Measurements from ENCODE around the gene OR1I1.

Gene OR1I1

GRCh38 chr19:15129856-15130585 is 48.0 kb downstream of the OR1I1 start:
- no peaks in the 10 kb centered on the region for H3K36me3 ChIP-seq (ENCODE audit: insufficient read depth, low read length)
- H3K4me1 ChIP-seq (ENCODE audit: insufficient read depth, low read length) = peaks cover 8% of the 10 kb centered on the region
- H3K9ac ChIP-seq (ENCODE audit: low read depth, low read length) = no peak overlapping the region
- no peaks in the 10 kb centered on the region for H3K9me3 ChIP-seq (ENCODE audit: control insufficient read depth, insufficient read depth, low read length)

DNA sequence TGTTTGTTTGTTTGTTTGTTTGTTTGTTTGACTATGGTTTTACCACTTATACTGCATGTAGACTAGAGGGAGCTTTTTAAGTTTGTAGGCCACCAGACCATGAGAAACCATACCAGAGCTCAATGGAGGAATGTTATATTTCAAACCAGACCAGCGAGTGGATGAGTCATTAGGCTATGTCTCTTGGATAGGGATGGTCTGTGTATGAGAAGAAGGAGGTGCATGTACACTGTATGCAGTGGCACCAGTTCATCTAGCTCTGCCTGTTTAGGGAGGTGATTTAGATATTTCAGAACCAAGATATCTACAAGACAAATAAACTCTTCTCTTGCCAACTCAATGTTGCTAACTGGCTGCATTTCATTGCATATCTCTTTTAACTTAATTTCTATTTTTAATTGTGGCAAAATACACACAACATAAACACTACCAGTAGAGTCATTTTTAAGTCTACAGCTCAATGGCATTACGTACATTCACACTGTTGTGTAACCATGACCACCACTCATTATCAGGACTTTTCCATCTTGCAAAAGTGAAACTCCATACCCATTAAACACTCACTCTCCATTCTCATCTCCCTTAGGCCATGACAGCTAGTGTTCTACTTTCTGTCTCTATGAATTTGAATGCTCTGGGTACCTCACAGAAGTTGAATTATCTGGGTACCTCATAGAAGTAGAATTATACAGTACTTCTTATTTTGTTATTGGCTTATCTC is 54.4 kb downstream of the OR1I1 start:
- Histone ChIP-seq H3K36me3 (ENCODE audit: insufficient read depth, low read length) (no peaks in the 10 kb centered on the region), H3K9me3 (ENCODE audit: control insufficient read depth, insufficient read depth, low read length) (no peaks in the 10 kb centered on the region; the same call in 1 of the 2 replicates), H3K9ac (ENCODE audit: low read depth, low read length) (no peak overlapping the region), H3K4me1 (ENCODE audit: insufficient read depth, low read length) (no peaks in the 10 kb centered on the region)

GRCh38 chr19:15137777-15138176 is 55.8 kb downstream of the OR1I1 start:
- H3K9ac ChIP-seq (ENCODE audit: low read depth, low read length) = no peak overlapping the region
- H3K9me3 ChIP-seq (ENCODE audit: control insufficient read depth, insufficient read depth, low read length) = no peaks in the 10 kb centered on the region; the same call in 1 of the 2 replicates
- no peaks in the 10 kb centered on the region for H3K4me1 ChIP-seq (ENCODE audit: insufficient read depth, low read length)
- H3K36me3 ChIP-seq (ENCODE audit: insufficient read depth, low read length) = no peaks in the 10 kb centered on the region

- Histone ChIP-seq H3K4me1 (ENCODE audit: insufficient read depth, low read length) (no peaks in the 10 kb centered on the region), H3K9me3 (ENCODE audit: control insufficient read depth, insufficient read depth, low read length) (no peaks in the 10 kb centered on the region; the same call in none of the 2 replicates), H3K9ac (ENCODE audit: low read depth, low read length) (no peak overlapping the region), H3K36me3 (ENCODE audit: insufficient read depth, low read length) (no peaks in the 10 kb centered on the region)
Measured at GRCh38 chr19:15138427-15138826, 56.4 kb downstream of the OR1I1 start.

DNA sequence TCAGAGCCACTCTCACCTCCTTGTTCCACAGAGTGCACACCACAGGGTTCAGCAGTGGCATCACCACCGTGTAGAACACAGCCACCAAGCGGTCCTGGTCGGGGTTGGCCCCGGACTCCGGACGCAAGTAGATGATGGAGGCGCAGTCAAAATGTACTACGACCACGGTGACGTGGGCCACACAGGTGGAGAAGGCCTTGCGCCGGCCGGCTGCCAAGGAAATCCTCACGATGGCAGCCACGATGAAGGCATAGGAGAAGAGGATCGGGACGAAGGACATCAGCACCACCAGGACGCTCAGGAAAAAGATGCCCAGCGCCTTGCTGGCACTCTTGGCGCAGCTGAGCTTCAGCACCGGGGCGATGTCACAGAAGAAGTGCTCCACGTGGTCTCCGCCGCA is 59.1 kb downstream of the OR1I1 start:
- H3K4me1 ChIP-seq (ENCODE audit: insufficient read depth, low read length) = no peaks in the 10 kb centered on the region
- no peak overlapping the region for H3K9ac ChIP-seq (ENCODE audit: low read depth, low read length)
- H3K36me3 ChIP-seq (ENCODE audit: insufficient read depth, low read length) = no peaks in the 10 kb centered on the region
- H3K9me3 ChIP-seq (ENCODE audit: control insufficient read depth, insufficient read depth, low read length) = no peaks in the 10 kb centered on the region; the same call in none of the 2 replicates

DNA sequence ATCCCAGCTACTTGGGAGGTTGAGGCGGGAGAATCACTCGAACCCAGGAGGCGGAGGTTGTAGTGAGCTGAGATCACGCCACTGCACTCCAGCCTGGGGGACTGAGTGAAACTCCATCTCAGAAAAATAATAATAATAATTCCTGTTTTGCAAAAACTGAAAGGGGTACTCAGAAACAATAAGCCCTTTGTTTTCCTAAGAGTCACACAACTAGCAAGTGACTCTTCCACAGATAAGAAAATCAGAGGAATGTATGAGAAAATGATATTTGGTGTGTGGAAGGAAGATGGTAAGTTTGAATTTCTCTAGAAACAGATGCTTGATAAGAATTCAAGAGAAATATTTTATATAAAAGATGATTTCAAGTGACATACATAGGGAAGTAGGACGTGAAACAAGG is 60.3 kb downstream of the OR1I1 start:
- no peak overlapping the region for H3K9ac ChIP-seq (ENCODE audit: low read depth, low read length)
- no peaks in the 10 kb centered on the region; the same call in none of the 2 replicates for H3K9me3 ChIP-seq (ENCODE audit: control insufficient read depth, insufficient read depth, low read length)
- no peaks in the 10 kb centered on the region for H3K4me1 ChIP-seq (ENCODE audit: insufficient read depth, low read length)
- no peaks in the 10 kb centered on the region for H3K36me3 ChIP-seq (ENCODE audit: insufficient read depth, low read length)
